Measurements from ENCODE around the gene KCNN3.

KCNN3 gene

GRCh38 chr1:154862907-154863306 lies 7.2 kb downstream of the KCNN3 start:
- no peak for DNase-seq

GRCh38 chr1:154861607-154862094 lies 8.4 kb downstream of the KCNN3 start:
- DNase-seq: no peak
- TF ChIP-seq GATA1 (IDR thresholded peaks at IDR 0.05; ENCODE audit: low read depth, low read length): no peak
- TF ChIP-seq POLR2A (IDR thresholded peaks at IDR 0.05; ENCODE audit: low read length): no peak

More at GRCh38 chr1:154862907-154863306, 7.2 kb downstream of the KCNN3 start:
- no peak for TF ChIP-seq POLR2A (IDR thresholded peaks at IDR 0.05; ENCODE audit: low read length)
- TF ChIP-seq GATA1 (IDR thresholded peaks at IDR 0.05; ENCODE audit: low read depth, low read length): no peak

- no peak for DNase-seq
- TF ChIP-seq POLR2A (IDR thresholded peaks at IDR 0.05; ENCODE audit: low read length): no peak
- TF ChIP-seq GATA1 (IDR thresholded peaks at IDR 0.05; ENCODE audit: low read depth, low read length): no peak
These were observed 9.8 kb downstream of the KCNN3 start for GRCh38 chr1:154860156-154860870.

- no peak for TF ChIP-seq GATA1 (IDR thresholded peaks at IDR 0.05; ENCODE audit: low read depth, low read length)
- TF ChIP-seq POLR2A (IDR thresholded peaks at IDR 0.05; ENCODE audit: low read length): no peak
- DNase-seq: no peak
These were observed 10.3 kb downstream of the KCNN3 start for GRCh38 chr1:154859786-154860155.

GRCh38 chr1:154859151-154859785 lies 10.8 kb downstream of the KCNN3 start:
- no peak for DNase-seq
- TF ChIP-seq GATA1 (IDR thresholded peaks at IDR 0.05; ENCODE audit: low read depth, low read length) (no peak), POLR2A (IDR thresholded peaks at IDR 0.05; ENCODE audit: low read length) (no peak)

- TF ChIP-seq POLR2A (IDR thresholded peaks at IDR 0.05; ENCODE audit: low read length): no peak
- TF ChIP-seq GATA1 (IDR thresholded peaks at IDR 0.05; ENCODE audit: low read depth, low read length): no peak
These were observed 12.5 kb downstream of the KCNN3 start for GRCh38 chr1:154857441-154858215.

GRCh38 chr1:154857022-154857421 lies 13.1 kb downstream of the KCNN3 start:
- no peak for DNase-seq

More at GRCh38 chr1:154857441-154858215, 12.5 kb downstream of the KCNN3 start:
- no peak for DNase-seq

GRCh38 chr1:154856544-154856943 lies 13.5 kb downstream of the KCNN3 start:
- TF ChIP-seq GATA1 (IDR thresholded peaks at IDR 0.05; ENCODE audit: low read depth, low read length) (no peak), POLR2A (IDR thresholded peaks at IDR 0.05; ENCODE audit: low read length) (no peak)
- DNase-seq: no peak

More at GRCh38 chr1:154857022-154857421, 13.1 kb downstream of the KCNN3 start:
- no peak for TF ChIP-seq GATA1 (IDR thresholded peaks at IDR 0.05; ENCODE audit: low read depth, low read length)
- no peak for TF ChIP-seq POLR2A (IDR thresholded peaks at IDR 0.05; ENCODE audit: low read length)

GRCh38 chr1:154856049-154856448 lies 14.0 kb downstream of the KCNN3 start:
- TF ChIP-seq GATA1 (IDR thresholded peaks at IDR 0.05; ENCODE audit: low read depth, low read length): no peak
- no peak for TF ChIP-seq POLR2A (IDR thresholded peaks at IDR 0.05; ENCODE audit: low read length)

GRCh38 chr1:154855186-154855851 lies 14.8 kb downstream of the KCNN3 start:
- DNase-seq: no peak
- TF ChIP-seq POLR2A (IDR thresholded peaks at IDR 0.05; ENCODE audit: low read length) (no peak), GATA1 (IDR thresholded peaks at IDR 0.05; ENCODE audit: low read depth, low read length) (no peak)

More at GRCh38 chr1:154856049-154856448, 14.0 kb downstream of the KCNN3 start:
- no peak for DNase-seq

GRCh38 chr1:154852845-154853244 lies 17.2 kb downstream of the KCNN3 start:
- DNase-seq: no peak
- TF ChIP-seq POLR2A (IDR thresholded peaks at IDR 0.05; ENCODE audit: low read length): no peak
- no peak for TF ChIP-seq GATA1 (IDR thresholded peaks at IDR 0.05; ENCODE audit: low read depth, low read length)

GRCh38 chr1:154851392-154852177 lies 18.5 kb downstream of the KCNN3 start:
- DNase-seq: no peak
- TF ChIP-seq POLR2A (IDR thresholded peaks at IDR 0.05; ENCODE audit: low read length): no peak
- TF ChIP-seq GATA1 (IDR thresholded peaks at IDR 0.05; ENCODE audit: low read depth, low read length): no peak

- DNase-seq: no peak
- no peak for TF ChIP-seq GATA1 (IDR thresholded peaks at IDR 0.05; ENCODE audit: low read depth, low read length)
- no peak for TF ChIP-seq POLR2A (IDR thresholded peaks at IDR 0.05; ENCODE audit: low read length)
These were observed 20.4 kb downstream of the KCNN3 start for GRCh38 chr1:154849645-154850131.
